ENCODE data around the gene NCAPH2.

The NCAPH2 gene

DNA sequence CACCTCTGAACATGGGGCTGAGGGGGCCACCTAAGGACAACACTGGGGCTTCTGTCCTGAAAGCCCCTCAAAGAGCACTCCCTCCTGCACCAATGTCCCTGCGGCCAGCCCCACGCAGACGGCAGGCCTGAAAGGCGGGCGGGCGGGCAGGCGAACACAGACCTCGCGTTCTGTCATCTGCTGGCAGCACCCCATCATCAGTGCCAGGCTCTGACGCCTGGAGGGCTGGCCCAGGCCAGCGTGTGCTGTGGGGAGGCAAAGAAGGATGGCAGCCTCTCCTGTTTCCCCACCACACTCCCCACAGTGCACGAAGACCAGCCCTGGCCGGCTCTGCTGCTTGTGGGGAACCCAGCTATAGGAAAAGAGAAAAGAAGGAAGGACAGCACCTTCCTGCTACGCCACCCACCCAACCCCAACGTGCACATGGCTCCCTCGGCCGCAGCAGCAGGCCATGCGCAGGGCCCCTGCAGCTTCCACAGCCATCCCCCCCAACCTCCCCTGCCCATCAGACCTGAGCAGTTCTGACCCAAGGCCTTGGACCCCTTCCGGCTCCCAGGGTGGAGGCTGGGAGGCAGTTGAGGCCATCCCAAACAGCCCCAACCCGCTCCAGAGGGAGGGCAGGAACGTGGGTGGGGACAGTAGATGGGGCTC lies 36.7 kb upstream of the NCAPH2 start:
- TF ChIP-seq, protein P1, sequence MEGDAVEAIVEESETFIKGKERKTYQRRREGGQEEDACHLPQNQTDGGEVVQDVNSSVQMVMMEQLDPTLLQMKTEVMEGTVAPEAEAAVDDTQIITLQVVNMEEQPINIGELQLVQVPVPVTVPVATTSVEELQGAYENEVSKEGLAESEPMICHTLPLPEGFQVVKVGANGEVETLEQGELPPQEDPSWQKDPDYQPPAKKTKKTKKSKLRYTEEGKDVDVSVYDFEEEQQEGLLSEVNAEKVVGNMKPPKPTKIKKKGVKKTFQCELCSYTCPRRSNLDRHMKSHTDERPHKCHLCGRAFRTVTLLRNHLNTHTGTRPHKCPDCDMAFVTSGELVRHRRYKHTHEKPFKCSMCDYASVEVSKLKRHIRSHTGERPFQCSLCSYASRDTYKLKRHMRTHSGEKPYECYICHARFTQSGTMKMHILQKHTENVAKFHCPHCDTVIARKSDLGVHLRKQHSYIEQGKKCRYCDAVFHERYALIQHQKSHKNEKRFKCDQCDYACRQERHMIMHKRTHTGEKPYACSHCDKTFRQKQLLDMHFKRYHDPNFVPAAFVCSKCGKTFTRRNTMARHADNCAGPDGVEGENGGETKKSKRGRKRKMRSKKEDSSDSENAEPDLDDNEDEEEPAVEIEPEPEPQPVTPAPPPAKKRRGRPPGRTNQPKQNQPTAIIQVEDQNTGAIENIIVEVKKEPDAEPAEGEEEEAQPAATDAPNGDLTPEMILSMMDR (IDR thresholded peaks at IDR 0.05): no peak

DNA sequence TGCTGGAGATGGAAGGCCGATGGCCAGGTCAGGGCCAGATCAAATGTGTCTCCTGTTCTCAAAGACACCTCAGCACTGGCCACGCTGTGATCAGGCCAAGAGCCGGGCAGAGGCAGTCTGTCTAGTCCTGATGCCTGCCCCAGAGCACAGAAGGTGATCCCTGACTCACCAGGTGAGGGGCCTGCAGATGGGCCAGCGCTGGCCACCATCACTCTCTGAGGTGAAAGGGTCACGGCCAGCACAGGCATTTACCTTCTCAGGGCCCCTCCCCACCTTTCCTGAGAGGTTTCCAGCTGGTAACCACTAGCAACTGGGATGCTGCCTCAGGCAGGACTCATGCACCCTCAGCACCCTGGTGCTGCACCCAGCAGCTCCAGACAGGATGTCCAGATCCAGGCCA lies 36.1 kb upstream of the NCAPH2 start:
- TF ChIP-seq, protein P1 (IDR thresholded peaks at IDR 0.05): no peak

DNA sequence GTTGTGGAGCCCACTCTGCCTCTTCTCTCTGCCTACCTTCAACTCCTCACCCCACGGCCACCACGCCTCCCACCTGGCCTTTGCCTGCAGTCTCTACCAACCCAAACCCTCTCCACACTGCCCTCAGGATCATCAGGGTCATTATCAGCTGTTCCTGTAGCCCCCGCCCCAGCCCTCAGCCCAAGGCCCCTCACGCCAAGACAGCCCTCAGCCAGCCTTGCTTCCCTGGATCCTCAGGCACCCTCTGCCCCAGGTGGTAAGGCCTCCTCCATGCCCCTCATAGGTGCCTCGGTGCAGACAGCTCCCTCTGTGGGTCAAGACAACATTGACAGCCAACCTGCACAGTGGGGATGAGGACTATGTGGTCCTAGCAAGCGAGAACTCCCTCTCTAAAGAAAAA lies 34.9 kb upstream of the NCAPH2 start:
- TF ChIP-seq, protein P1 (IDR thresholded peaks at IDR 0.05): peak; percentile 27; the same call in 1 of the 2 replicates

DNA sequence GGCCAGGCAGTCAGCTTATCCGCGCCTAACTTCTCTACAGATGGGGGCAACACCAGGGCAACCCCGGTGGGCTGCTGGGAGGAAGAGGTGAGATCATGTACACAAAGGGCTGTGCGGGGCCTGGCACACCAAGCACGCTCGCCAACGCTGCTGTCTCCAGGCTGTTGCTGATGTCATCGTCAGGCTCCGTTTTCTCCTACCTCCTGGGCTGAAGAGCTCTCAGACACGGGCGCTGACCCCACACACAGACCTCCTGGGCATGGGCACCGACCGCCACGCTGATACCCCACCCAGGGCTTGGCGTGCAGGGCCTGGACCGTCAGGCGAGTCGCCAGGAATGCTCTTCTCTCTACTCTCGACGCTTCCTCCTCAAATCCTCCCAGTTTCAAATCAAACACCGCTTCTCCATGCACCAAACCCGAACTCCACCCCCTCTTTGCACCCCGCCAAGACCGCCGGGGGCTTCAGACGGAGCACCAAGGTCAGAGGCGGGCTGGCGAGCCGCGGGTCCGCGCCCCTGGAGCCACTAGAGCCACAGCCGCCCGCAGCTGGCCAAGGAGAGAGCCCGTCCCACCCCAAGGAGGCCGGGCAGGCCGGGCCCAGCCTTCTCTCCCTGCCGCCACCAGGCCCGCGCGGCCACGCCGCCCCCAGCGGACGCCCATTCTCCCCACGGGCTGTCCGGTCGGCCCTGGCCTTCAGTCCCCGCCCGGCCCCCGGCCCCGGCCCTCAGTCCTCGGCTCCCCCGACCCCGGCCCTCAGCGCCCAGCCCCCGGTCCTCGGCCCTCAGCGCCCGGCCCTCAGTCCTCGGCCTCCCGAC lies 34.0 kb upstream of the NCAPH2 start:
- TF ChIP-seq, protein P1 (IDR thresholded peaks at IDR 0.05): no peak

DNA sequence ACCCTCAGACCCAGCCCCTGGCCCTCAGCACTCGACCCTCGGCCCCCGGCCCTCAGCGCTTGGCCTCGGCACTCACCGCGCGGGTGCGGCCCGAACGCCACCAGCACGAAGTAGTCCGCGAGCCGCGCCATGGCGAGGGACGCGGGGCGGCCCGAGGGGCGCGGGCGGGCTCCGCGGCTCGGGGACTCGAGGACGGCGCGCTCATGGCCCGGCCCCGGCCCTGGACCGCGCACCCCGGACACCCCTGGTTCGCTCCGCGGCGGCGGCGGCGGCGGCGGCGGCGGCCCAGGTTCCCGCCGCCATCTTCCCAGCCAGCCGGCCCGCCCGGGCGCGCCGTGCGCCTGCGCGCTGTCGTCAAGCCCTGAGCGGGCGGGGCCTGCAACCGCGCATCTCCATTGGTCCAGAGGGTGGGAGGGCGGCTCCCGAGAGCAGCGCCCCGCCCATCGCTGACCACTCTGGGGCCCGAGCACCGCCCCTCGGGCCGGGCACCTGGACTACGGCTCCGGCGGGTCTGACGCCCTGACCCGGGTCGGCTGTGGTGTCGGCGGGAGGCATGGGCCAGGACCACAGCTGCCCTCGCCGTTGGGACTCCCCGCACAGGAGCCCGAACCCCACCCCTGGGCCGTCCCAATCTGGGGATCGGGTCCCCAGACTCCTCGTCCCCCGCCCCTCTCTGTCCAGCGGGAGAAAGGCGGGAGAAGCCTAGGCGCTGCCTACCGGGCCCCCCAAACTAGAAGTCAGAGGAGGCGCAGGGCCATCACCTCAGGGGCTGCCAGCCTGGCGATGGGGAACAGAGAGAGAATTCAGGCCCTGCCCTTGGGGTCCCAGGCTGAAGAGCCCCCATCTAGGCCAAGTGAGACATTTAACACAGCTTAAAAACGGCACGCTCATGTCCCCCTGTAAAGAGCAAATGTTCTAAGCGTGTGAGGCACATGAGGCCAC lies 33.0 kb upstream of the NCAPH2 start, which contains the start of gene SBF1:
Gene SBF1, minus strand, starts transcription at position 326 of the 942 bp plus-strand sequence. Its CDS starts 195 bp downstream, at position 131.
- TF ChIP-seq, protein P1 (IDR thresholded peaks at IDR 0.05): no peak

DNA sequence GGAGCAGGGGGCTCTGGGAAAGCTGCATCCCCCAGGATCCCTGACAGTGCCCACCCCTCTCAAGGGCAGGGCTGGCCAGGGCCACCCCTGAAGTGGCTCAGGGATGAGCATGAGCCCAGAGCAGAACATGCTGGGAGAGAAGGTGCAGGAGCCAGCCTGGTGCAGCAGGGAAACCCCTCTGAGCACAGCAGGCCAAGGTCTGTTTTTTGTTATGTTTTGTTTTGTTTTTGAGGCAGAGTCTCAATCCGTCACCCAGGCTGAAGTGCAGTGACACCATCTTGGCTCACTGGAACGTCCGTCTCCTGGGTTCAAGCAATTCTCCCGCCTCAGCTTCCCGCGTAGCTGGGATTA lies 32.4 kb upstream of the NCAPH2 start:
- TF ChIP-seq, protein P1 (IDR thresholded peaks at IDR 0.05): no peak

DNA sequence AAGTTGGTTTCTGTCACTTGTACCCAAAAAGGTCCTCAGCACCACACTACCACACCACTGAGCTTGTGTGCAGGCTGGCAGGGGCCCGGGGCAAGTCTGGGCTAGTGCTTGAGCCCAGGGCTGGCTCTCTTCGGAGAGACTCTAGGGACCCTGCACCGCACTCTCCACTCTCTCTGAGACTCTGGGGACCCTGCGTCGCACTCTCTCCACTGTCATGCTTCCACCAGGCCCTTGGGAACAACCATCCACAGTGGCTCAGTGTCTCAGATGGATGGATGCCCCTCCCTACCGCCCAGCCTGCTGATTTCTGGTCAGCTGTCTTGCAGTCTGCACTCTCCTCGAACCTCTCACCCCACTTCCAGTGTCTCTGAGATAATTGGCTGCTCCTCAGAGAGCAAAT lies 31.2 kb upstream of the NCAPH2 start:
- TF ChIP-seq, protein P1 (IDR thresholded peaks at IDR 0.05): no peak
